Spinal cord (tissue), 10 donors: ENCODE results near the gene GLRA2. TPM values are rescaled to one million over a fixed set of nuclear protein-coding genes. Genes with fewer than 3 reads are reported as not detected.

ENCODE experiments used
- DNase-seq, 6 donors: peaks; one replicate each; pipeline versions ENCODE4 v3.0.0 to v3.0.0-alpha.2; 2013 to 2015; ENCODE audit warnings: low spot score in 6 of 6, low read depth in 4 of 6
- H3K27ac ChIP-seq: one replicate; pipeline ENCODE4 v1.5.1; 2013; ENCODE audit warnings: low read depth, low read length, control low read depth
- H3K27me3 ChIP-seq: one replicate; pipeline ENCODE4 v1.6.1; 2013; ENCODE audit warnings: low read length; ENCODE audit not compliant: control insufficient read depth, insufficient read depth
- H3K36me3 ChIP-seq: one replicate; pipeline ENCODE4 v1.6.1; 2013; ENCODE audit warnings: low read length; ENCODE audit not compliant: control insufficient read depth, insufficient read depth
- H3K4me1 ChIP-seq: one replicate; pipeline ENCODE4 v1.6.1; 2013; ENCODE audit warnings: low read length; ENCODE audit not compliant: control insufficient read depth, insufficient read depth
- H3K4me3 ChIP-seq: one replicate; pipeline ENCODE4 v1.5.1; 2013; ENCODE audit warnings: low read depth, low read length, control low read depth
- H3K9me3 ChIP-seq: one replicate; pipeline ENCODE4 v1.6.1; 2013; ENCODE audit warnings: low read length; ENCODE audit not compliant: control insufficient read depth, insufficient read depth
- WGBS: methylation state at CpG from one replicate; pipeline ENCODE4 v1.1.5; 2013; ENCODE audit warnings: missing lambda C conversion rate; ENCODE audit not compliant: insufficient coverage; 5-methylcytosine and 5-hydroxymethylcytosine counted together
- polyA plus RNA-seq, 2 donors: library from polyadenylated mRNA; unstranded; fragments of 120-200 nt; gene quantifications; one replicate each; pipeline ENCODE4 v1.2.1, GENCODE V29; 2013; ENCODE audit not compliant: insufficient read length in 2 of 2
- total RNA-seq, 2 donors: library from RNA; depleted of rRNA in 1 of 2; stranded (reverse); fragments of 120-200 nt in 1 of 2; fragments of >200 nt in 1 of 2; gene quantifications; one replicate each; pipeline versions ENCODE4 v1.2.3 to v1.2.4, GENCODE V29; 2013 to 2014
- donor health status: healthy.

The GLRA2 gene
- total and polyA plus RNA-seq, 4 donors, result 14.4 to 53.7 (median 50.8) TPM

GRCh38 chrX:14508025-14508690 lies 21.2 kb upstream of the GLRA2 start:
- H3K27ac ChIP-seq, result no peak overlapping the region
- no CpG with 5 or more reads among the region's 3 CpGs for WGBS
- DNase-seq, result peak in 2 of 6 donors; percentile 31 to 88
- H3K4me3 ChIP-seq, result no peak overlapping the region
- no peaks in the 10 kb centered on the region for H3K36me3 ChIP-seq
- H3K9me3 ChIP-seq, result no peaks in the 10 kb centered on the region
- no peaks in the 10 kb centered on the region for H3K4me1 ChIP-seq
- H3K27me3 ChIP-seq, result peaks cover 3% of the 10 kb centered on the region

DNA sequence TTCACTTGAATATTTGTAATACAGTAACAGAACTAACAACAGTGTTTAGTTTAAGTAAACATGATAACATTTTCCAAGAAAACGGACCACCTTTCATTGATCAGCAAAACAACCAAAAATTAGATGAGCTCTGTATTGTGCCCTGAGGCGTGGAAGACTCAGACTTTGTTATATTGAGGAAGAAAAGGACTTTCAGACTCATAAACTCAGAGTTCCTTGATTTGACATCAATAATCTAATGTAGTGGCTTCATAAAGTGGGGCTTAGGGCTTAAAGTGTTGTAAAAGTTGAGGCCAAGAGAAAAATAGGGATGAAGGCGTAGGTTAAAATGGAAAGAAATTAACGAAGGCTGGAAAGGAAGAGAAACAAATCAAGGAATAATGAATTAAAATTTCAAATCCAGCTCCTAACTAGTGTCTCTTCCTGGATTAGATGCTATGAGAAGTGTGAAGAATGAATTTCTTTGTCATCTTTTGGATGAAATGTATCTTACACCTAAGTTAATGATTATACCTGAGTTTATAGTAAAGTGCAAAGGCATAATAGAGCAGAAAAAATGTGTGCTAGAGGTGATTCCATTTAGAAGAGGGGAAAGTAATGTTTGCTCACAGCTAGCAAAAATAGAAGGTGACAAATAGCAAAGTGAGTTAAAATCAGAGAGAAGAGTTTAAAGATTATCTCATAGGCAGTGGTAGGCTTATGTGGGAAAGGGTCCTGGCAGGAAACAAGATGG lies 19.8 kb upstream of the GLRA2 start:
- no peaks in the 10 kb centered on the region for H3K36me3 ChIP-seq
- H3K27ac ChIP-seq, result no peak overlapping the region
- no peaks in the 10 kb centered on the region for H3K4me1 ChIP-seq
- DNase-seq, result no peak
- peaks cover 3% of the 10 kb centered on the region for H3K27me3 ChIP-seq
- WGBS, result 63% methylated on average over 2 of the region's 4 CpGs
- H3K4me3 ChIP-seq, result no peak overlapping the region
- no peaks in the 10 kb centered on the region for H3K9me3 ChIP-seq

DNA sequence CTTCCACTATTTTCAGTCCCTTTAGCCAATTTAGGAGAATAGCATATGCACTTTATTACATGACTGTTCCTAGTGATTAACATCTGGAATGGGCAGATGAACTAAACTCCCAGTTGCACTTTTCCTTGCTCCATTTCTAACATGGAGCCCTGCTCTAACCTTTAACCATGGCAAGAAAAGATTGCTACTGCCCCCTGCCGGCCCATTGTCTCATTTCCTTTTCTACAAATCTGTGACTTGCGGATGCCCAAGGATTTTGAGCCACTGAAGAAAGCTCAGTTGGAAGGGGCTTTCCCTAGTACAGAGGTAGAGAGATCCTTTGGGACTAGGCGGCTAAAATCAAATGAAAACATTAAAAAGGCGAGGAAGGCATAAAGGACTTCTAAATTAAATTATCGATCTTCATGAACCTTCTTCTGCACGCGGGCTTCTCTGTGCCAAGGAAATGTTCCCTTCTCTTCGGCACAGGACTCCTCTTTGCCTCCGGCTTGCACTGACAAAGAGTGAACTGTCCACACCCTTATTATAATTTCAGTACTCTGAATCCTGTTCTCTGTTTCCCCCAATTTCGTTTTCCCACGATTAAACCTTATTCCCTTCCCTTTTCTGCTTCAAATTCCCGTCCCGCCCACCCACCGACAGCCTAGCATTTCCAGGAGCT lies 577 bp upstream of the GLRA2 start:
- H3K9me3 ChIP-seq, result no peaks in the 10 kb centered on the region
- 19% methylated on average over 11 of the region's 14 CpGs for WGBS
- H3K27ac ChIP-seq, result no peak overlapping the region
- H3K36me3 ChIP-seq, result no peaks in the 10 kb centered on the region
- peak; percentile 40 to 96 (median 76) for DNase-seq
- no peaks in the 10 kb centered on the region for H3K4me1 ChIP-seq
- peak overlapping the region; percentile 32 for H3K4me3 ChIP-seq
- peaks cover 7% of the 10 kb centered on the region for H3K27me3 ChIP-seq

DNA sequence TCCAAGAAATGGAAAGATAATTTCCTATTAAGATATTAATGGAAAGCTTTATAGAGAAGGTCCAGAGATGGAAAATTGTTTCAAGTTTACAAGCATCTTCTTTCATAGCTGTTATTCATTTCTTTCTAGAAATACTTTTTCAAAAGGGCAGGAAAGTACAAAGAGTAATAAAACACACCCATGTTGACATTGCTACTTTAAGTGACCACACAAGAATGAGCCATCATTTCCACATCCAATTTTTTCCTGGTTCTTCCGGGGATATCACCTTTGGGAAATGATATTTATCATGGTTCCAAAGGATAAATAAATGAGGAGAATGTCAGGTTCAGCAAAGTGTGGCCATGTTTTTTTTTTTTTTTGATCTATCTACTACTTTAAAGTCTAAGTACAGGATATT lies 4.5 kb downstream of the GLRA2 start:
- Histone ChIP-seq H3K36me3 (no peaks in the 10 kb centered on the region), H3K27me3 (peaks cover 10% of the 10 kb centered on the region)
- no CpG with 5 or more reads among the region's 1 CpG for WGBS

DNA sequence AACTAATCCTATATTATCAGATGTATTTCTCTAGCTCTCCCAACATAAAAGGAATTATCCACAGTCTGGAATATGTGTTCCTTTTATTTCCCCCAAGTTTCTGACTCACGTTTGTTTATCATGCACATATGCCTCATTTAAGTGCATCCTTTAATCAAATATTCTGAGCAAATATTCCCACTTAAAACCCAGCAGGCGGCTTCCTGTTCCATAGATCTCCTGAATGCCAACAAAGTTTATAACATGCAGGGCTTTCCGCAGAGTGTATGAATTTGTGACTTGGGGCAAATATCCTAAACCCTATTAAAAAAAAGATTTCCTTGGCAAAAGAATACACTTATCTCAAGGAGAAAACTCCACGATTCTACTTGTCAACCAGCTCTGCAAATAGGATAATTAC lies 16.9 kb downstream of the GLRA2 start:
- Histone ChIP-seq H3K9me3 (no peaks in the 10 kb centered on the region), H3K27me3 (no peaks in the 10 kb centered on the region), H3K36me3 (no peaks in the 10 kb centered on the region), H3K4me1 (no peaks in the 10 kb centered on the region), H3K4me3 (no peak overlapping the region), H3K27ac (no peak overlapping the region)
- WGBS, result 58% methylated on average over 1 of the region's 4 CpGs
- DNase-seq, result peak in 1 of 6 donors; percentile 32

More for the DNA sequence above, 4.5 kb downstream of the GLRA2 start:
- no peaks in the 10 kb centered on the region for H3K9me3 ChIP-seq
- no peak overlapping the region for H3K4me3 ChIP-seq
- DNase-seq, result no peak
- H3K4me1 ChIP-seq, result no peaks in the 10 kb centered on the region
- no peak overlapping the region for H3K27ac ChIP-seq

DNA sequence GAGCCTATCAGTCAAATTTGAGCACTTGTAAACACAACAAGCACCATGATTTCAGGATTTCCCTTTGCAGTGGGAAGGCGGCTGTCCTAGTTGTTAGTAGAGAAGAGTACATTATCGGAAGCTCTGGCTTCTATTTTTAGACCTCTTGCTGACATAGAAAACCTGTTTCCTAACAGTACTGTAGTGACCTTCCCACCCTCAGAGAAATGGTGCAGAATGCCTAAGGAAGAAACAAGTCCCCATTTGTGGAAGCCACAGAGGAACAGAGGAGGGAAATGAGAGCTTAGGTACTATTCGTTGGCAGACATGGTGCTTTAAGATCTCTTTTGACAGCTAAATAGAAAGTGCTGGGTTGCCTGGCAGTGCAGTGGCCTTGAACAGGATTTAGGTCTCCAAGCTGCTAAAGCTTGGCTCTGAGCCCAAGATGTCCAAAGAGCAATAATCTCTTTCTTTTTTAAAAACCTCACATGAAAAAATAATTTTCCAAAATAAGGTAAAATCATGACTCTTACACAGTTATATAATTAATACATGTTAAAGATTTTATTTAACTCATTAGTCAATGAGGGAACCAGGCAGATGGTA lies 24.9 kb downstream of the GLRA2 start:
- H3K9me3 ChIP-seq, result no peaks in the 10 kb centered on the region
- 25% methylated on average over 1 of the region's 3 CpGs for WGBS
- peak in 2 of 6 donors; percentile 27 to 29 for DNase-seq
- peaks cover 8% of the 10 kb centered on the region for H3K27me3 ChIP-seq
- H3K27ac ChIP-seq, result no peak overlapping the region
- no peaks in the 10 kb centered on the region for H3K4me1 ChIP-seq
- H3K4me3 ChIP-seq, result no peak overlapping the region
- H3K36me3 ChIP-seq, result no peaks in the 10 kb centered on the region

DNA sequence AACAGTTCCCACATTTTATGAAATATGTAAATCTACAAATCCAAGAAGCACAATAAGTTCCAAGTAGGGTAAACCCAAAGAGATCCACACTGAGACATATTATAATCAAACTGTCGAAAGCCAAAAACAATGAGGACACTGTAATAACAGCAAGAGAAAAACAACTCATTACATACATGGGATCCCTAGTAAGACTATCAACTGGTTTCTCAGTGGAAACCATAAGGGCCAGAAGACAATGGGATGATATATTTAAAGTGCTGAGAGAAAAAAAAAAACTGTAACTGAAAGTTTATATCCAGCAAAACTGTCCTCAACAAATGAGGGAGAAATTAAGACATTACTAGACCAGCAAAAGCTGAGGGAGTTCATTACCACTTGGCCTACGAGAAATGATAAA lies 34.7 kb downstream of the GLRA2 start:
- H3K4me1 ChIP-seq, result no peaks in the 10 kb centered on the region
- no peak overlapping the region for H3K27ac ChIP-seq
- H3K4me3 ChIP-seq, result no peak overlapping the region
- no peak for DNase-seq
- H3K36me3 ChIP-seq, result no peaks in the 10 kb centered on the region
- H3K9me3 ChIP-seq, result peaks cover 7% of the 10 kb centered on the region
- WGBS, result no CpG with 5 or more reads among the region's 2 CpGs
- no peaks in the 10 kb centered on the region for H3K27me3 ChIP-seq

DNA sequence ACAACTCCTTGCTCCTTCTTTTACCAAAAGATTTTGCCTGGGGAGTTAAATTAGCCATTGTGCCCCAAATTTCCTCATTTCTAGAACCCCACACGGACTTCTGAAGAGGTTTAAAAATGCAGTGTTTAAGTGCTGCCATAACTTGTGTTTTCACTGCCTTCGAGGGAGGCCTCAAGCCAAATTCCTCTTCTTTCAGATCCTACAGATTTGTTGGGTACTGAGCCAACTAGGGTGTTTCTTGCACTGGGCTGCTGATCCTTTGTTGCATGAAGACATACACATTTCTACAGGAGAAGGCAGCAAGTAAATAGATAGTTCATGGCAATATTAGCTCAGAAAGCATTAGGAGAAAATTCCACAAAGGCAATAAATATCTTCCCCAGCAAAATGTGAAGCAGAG lies 43.8 kb downstream of the GLRA2 start:
- Histone ChIP-seq H3K4me3 (no peak overlapping the region), H3K36me3 (no peaks in the 10 kb centered on the region), H3K27me3 (no peaks in the 10 kb centered on the region), H3K27ac (no peak overlapping the region), H3K9me3 (no peaks in the 10 kb centered on the region), H3K4me1 (no peaks in the 10 kb centered on the region)
- no CpG with 5 or more reads among the region's 2 CpGs for WGBS
- DNase-seq, result peak in 2 of 6 donors; percentile 7 to 17

GRCh38 chrX:14581081-14581480 lies 51.7 kb downstream of the GLRA2 start:
- no peaks in the 10 kb centered on the region for H3K36me3 ChIP-seq
- H3K27me3 ChIP-seq, result no peaks in the 10 kb centered on the region
- DNase-seq, result no peak
- no peak overlapping the region for H3K4me3 ChIP-seq
- H3K9me3 ChIP-seq, result no peaks in the 10 kb centered on the region
- 70% methylated on average over 5 of the region's 8 CpGs for WGBS
- H3K4me1 ChIP-seq, result no peaks in the 10 kb centered on the region
- H3K27ac ChIP-seq, result no peak overlapping the region
